Effector memory CD4-positive, alpha-beta T cell (primary cell): ENCODE measurements around the gene PDLIM4.

Source experiments
- DNase-seq, 3 donors: peaks; one replicate each; pipeline ENCODE4 v3.0.0-alpha.2; 2020
- H3K27ac ChIP-seq: 2 replicates; pipeline ENCODE4 v1.7.0; 2013; ENCODE audit warnings: mild to moderate bottlenecking, low read length, moderate library complexity; ENCODE audit not compliant: insufficient read depth, poor library complexity, severe bottlenecking
- H3K27me3 ChIP-seq: replicated peaks from 2 replicates; pipeline ENCODE4 v1.7.0; 2013; ENCODE audit warnings: mild to moderate bottlenecking, low read length; ENCODE audit not compliant: insufficient read depth, control insufficient read depth, poor library complexity, severe bottlenecking
- H3K36me3 ChIP-seq: 2 replicates; pipeline ENCODE4 v1.7.0; 2013; ENCODE audit warnings: mild to moderate bottlenecking, low read length, moderate library complexity; ENCODE audit not compliant: control insufficient read depth, insufficient read depth
- H3K4me1 ChIP-seq: 2 replicates; pipeline ENCODE4 v1.7.0; 2013; ENCODE audit warnings: low read length, mild to moderate bottlenecking; ENCODE audit not compliant: control insufficient read depth, insufficient read depth, poor library complexity, severe bottlenecking
- H3K4me3 ChIP-seq: 2 replicates; pipeline ENCODE4 v1.7.0; 2013; ENCODE audit warnings: low read length, low read depth, mild to moderate bottlenecking; ENCODE audit not compliant: insufficient read depth, poor library complexity, severe bottlenecking
- H3K9me3 ChIP-seq: 2 replicates; pipeline ENCODE4 v1.7.0; 2013; ENCODE audit warnings: mild to moderate bottlenecking, low read length, moderate library complexity; ENCODE audit not compliant: control insufficient read depth

The PDLIM4 gene

GRCh38 chr5:132308701-132309100 lies 51.2 kb downstream of the PDLIM4 start:
- DNase-seq = no peak
- Histone ChIP-seq H3K36me3 (no peaks in the 10 kb centered on the region), H3K4me3 (no peak overlapping the region), H3K27ac (no peak overlapping the region), H3K9me3 (no peaks in the 10 kb centered on the region), H3K27me3 (no peaks in the 10 kb centered on the region), H3K4me1 (no peaks in the 10 kb centered on the region)

- Histone ChIP-seq H3K4me3 (no peak overlapping the region), H3K27me3 (no peaks in the 10 kb centered on the region), H3K36me3 (no peaks in the 10 kb centered on the region), H3K4me1 (no peaks in the 10 kb centered on the region), H3K9me3 (no peaks in the 10 kb centered on the region), H3K27ac (no peak overlapping the region)
- no peak for DNase-seq
Observed at GRCh38 chr5:132309679-132310078, 52.2 kb downstream of the PDLIM4 start.

- Histone ChIP-seq H3K36me3 (no peaks in the 10 kb centered on the region), H3K27ac (no peak overlapping the region), H3K4me3 (no peak overlapping the region), H3K4me1 (no peaks in the 10 kb centered on the region), H3K9me3 (no peaks in the 10 kb centered on the region), H3K27me3 (no peaks in the 10 kb centered on the region)
- DNase-seq = no peak
Observed at GRCh38 chr5:132310141-132310834, 52.8 kb downstream of the PDLIM4 start.

GRCh38 chr5:132313366-132313765 lies 55.9 kb downstream of the PDLIM4 start:
- no peaks in the 10 kb centered on the region for H3K4me1 ChIP-seq
- no peak overlapping the region for H3K27ac ChIP-seq
- H3K27me3 ChIP-seq = no peaks in the 10 kb centered on the region
- no peaks in the 10 kb centered on the region for H3K9me3 ChIP-seq
- H3K36me3 ChIP-seq = no peaks in the 10 kb centered on the region
- DNase-seq = no peak
- H3K4me3 ChIP-seq = no peak overlapping the region

- Histone ChIP-seq H3K27me3 (no peaks in the 10 kb centered on the region), H3K36me3 (no peaks in the 10 kb centered on the region), H3K9me3 (no peaks in the 10 kb centered on the region), H3K4me1 (no peaks in the 10 kb centered on the region), H3K27ac (no peak overlapping the region), H3K4me3 (no peak overlapping the region)
- no peak for DNase-seq
Observed at GRCh38 chr5:132313961-132314432, 56.5 kb downstream of the PDLIM4 start.

GRCh38 chr5:132315529-132316067 lies 58.1 kb downstream of the PDLIM4 start:
- DNase-seq = no peak
- Histone ChIP-seq H3K27me3 (no peaks in the 10 kb centered on the region), H3K27ac (no peak overlapping the region), H3K4me1 (no peaks in the 10 kb centered on the region), H3K36me3 (no peaks in the 10 kb centered on the region), H3K9me3 (no peaks in the 10 kb centered on the region), H3K4me3 (no peak overlapping the region)

GRCh38 chr5:132319975-132320374 lies 62.5 kb downstream of the PDLIM4 start:
- no peak for DNase-seq
- Histone ChIP-seq H3K36me3 (no peaks in the 10 kb centered on the region), H3K27ac (no peak overlapping the region), H3K4me3 (no peak overlapping the region), H3K27me3 (no peaks in the 10 kb centered on the region), H3K9me3 (no peaks in the 10 kb centered on the region), H3K4me1 (no peaks in the 10 kb centered on the region)

GRCh38 chr5:132321109-132321721 lies 63.7 kb downstream of the PDLIM4 start:
- no peaks in the 10 kb centered on the region for H3K4me1 ChIP-seq
- no peaks in the 10 kb centered on the region for H3K9me3 ChIP-seq
- H3K4me3 ChIP-seq = no peak overlapping the region
- no peaks in the 10 kb centered on the region for H3K36me3 ChIP-seq
- no peak for DNase-seq
- no peaks in the 10 kb centered on the region for H3K27me3 ChIP-seq
- no peak overlapping the region for H3K27ac ChIP-seq

- H3K27ac ChIP-seq = no peak overlapping the region
- DNase-seq = no peak
- no peaks in the 10 kb centered on the region for H3K27me3 ChIP-seq
- H3K4me1 ChIP-seq = no peaks in the 10 kb centered on the region
- no peaks in the 10 kb centered on the region for H3K9me3 ChIP-seq
- H3K4me3 ChIP-seq = no peak overlapping the region
- no peaks in the 10 kb centered on the region for H3K36me3 ChIP-seq
Observed at GRCh38 chr5:132322266-132322665, 64.8 kb downstream of the PDLIM4 start.
